ENCODE results near the gene OR2V1. TPM values are rescaled to one million over a fixed set of nuclear protein-coding genes. Genes with fewer than 3 reads are reported as not detected.

The OR2V1 gene
- total and polyA plus RNA-seq, 2 of the 4 experiments (the other 2 are of a cell fraction), result not detected

GRCh38 chr5:181153814-181154213 lies 22.8 kb upstream of the OR2V1 start:
- H3K14ac ChIP-seq (replicated peaks; ENCODE audit: low read depth, low read length), result no peak overlapping the region
- peaks cover 4% of the 10 kb centered on the region for H3K27me3 ChIP-seq (ENCODE audit: control insufficient read depth, insufficient read depth, low read length)
- TF ChIP-seq CTCF (conservative IDR thresholded peaks at IDR 0.05; ENCODE audit: low read depth, low read length) (no peak), NFE2L2 (IDR thresholded peaks at IDR 0.05; ENCODE audit: low read depth, low read length) (no peak), MAFK (IDR thresholded peaks at IDR 0.05; ENCODE audit: low read depth, low read length) (no peak)
- no peak overlapping the region for H3K18ac ChIP-seq (ENCODE audit: low read depth, low read length)
- no peak overlapping the region for H2BK5ac ChIP-seq (ENCODE audit: low read depth, low read length, poor library complexity, severe bottlenecking)
- H2BK120ac ChIP-seq (ENCODE audit: low read depth, low read length), result no peak overlapping the region
- H3K4me2 ChIP-seq (ENCODE audit: low read depth, low read length), result no peak overlapping the region
- no peaks in the 10 kb centered on the region; the same call in 1 of the 2 replicates for H3K4me1 ChIP-seq (ENCODE audit: control insufficient read depth, insufficient read depth, low read length)
- H4K91ac ChIP-seq (ENCODE audit: insufficient read depth, low read depth, low read length), result no peak overlapping the region
- CTCF ChIA-PET, result no interaction called here
- no peak overlapping the region for H2BK15ac ChIP-seq (ENCODE audit: low read depth, low read length)
- H3K27ac ChIP-seq (ENCODE audit: insufficient read depth, low read length), result no peak overlapping the region
- H4K5ac ChIP-seq (ENCODE audit: low read depth, low read length), result no peak overlapping the region
- no peak overlapping the region for H4K8ac ChIP-seq (ENCODE audit: low read depth in 2 of 2, low read length in 2 of 2)
- no peak overlapping the region for H3K9ac ChIP-seq (ENCODE audit: low read depth, low read length)
- no peak overlapping the region for H3K4me3 ChIP-seq (ENCODE audit: insufficient read depth, low read depth, low read length)
- no CpG with 5 or more reads among the region's 5 CpGs for WGBS, 2 experiments (ENCODE audit: extremely low coverage in 2 of 2, insufficient read length in 1 of 2)
- no peaks in the 10 kb centered on the region for H3K36me3 ChIP-seq (ENCODE audit: control insufficient read depth, insufficient read depth, low read length)
- no peaks in the 10 kb centered on the region for H3K79me1 ChIP-seq (ENCODE audit: low read depth in 1 of 2, low read length in 2 of 2)
- H4K20me1 ChIP-seq (ENCODE audit: insufficient read depth, low read length), result no peaks in the 10 kb centered on the region
- no peak overlapping the region for H2BK20ac ChIP-seq (ENCODE audit: low read depth, low read length)
- no peak overlapping the region for H2AK9ac ChIP-seq (replicated peaks; ENCODE audit: low read depth, low read length, poor library complexity)
- dilution Hi-C loops (cut with HindIII; ENCODE audit: low sequenced_read_pairs, unreplicated experiment) (no loop called here), in situ Hi-C loops (cut with MboI; ENCODE audit: low sequenced_read_pairs) (loop anchor here (5.0 to 10.0 kb wide), 2 partner anchors 279 to 372 kb away; no protein-coding TSS in a partner anchor), intact Hi-C loops (cut with micrococcal nuclease) (no loop called here)
- H3K9me3 ChIP-seq (ENCODE audit: control insufficient read depth, insufficient read depth, low read length), result no peaks in the 10 kb centered on the region
- H3K4ac ChIP-seq (ENCODE audit: low read depth, low read length), result no peak overlapping the region
- POLR2A ChIA-PET (ENCODE audit: unreplicated experiment), result no interaction called here
- no peak for ATAC-seq (ENCODE audit: low read depth)
- BruUV-seq (replicated peaks), result no TSS peak
- no peak overlapping the region for H2AK5ac ChIP-seq (ENCODE audit: low read depth, low read length)
- no peak overlapping the region for H2AFZ ChIP-seq (replicated peaks; ENCODE audit: low read length, poor library complexity)
- no peak for DNase-seq
- H3K56ac ChIP-seq (ENCODE audit: extremely low read depth, insufficient read depth, low read length), result no peak overlapping the region
- H3K23ac ChIP-seq (ENCODE audit: low read depth, low read length), result no peak overlapping the region
- H3K9me1 ChIP-seq (ENCODE audit: insufficient read depth, low read length), result no peaks in the 10 kb centered on the region
